Adipose tissue (tissue), 3 donors: Measurements from ENCODE around the gene TAF3. TPM values are rescaled to one million over a fixed set of nuclear protein-coding genes. Genes with fewer than 3 reads are reported as not detected.

Source experiments
- H3K27ac ChIP-seq: one replicate; pipeline ENCODE4 v1.5.1; 2013; ENCODE audit warnings: low read depth, low read length
- WGBS, 3 donors: extraction: QIAGEN DNeasy Blood & Tissue Kit; methylation state at CpG; one replicate each; pipeline ENCODE4 v1.1.7; 2013; 5-methylcytosine and 5-hydroxymethylcytosine counted together
- polyA plus RNA-seq, 3 donors: library from polyadenylated mRNA; stranded (reverse); fragments of 200-250 nt; gene quantifications; one replicate each; pipeline ENCODE4 v1.2.3, GENCODE V29; 2013
- donor health status: healthy with polysubstance abuse.
- donor health status: Bipolar disorder and iron deficiency.
- donor health status: healthy.

Gene TAF3
- polyA plus RNA-seq, 3 donors, result 2.2 to 5.8 (median 3.8) TPM

- 33 to 48% (median 41%) methylated on average over 13 of the region's 13 CpGs for whole genome bisulfite sequencing, 3 donors
- no peak overlapping the region for H3K27ac ChIP-seq
Observed at GRCh38 chr10:8056871-8057331, 238.6 kb downstream of the TAF3 start.

DNA sequence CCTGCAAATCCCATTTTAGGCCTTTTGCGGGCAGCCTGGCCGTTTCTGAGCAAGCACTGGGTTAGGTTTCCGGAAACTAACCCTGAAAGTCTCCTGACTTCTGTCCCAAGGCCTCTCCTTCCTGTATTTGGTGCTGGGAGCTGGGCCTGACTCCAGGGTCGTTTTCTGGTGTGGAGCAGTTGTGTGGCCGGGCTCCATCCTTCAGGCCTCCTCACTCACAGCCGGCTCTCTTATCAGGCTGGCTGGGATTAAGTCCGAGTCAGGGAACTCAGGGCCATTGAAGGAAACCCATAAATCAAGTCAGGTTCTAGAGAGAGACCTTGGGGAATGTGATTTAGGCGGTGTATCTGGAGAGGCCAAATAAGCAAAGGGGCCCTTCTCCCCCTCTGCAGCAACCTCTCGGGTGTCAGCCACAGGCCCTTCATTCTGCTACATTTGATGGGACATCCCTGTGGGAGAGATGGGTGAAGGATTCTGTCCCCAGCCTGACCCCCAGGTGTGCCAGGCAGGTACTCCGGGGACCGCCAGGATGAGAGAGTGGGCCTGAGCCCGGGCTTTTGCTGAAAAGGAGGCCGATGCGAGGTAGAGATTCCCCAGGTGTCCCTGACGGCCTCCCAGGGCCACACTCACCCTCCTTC, 239.4 kb downstream of the TAF3 start:
- no peak overlapping the region for H3K27ac ChIP-seq
- 51 to 67% (median 66%) methylated on average over 15 of the region's 15 CpGs for WGBS, 3 donors

DNA sequence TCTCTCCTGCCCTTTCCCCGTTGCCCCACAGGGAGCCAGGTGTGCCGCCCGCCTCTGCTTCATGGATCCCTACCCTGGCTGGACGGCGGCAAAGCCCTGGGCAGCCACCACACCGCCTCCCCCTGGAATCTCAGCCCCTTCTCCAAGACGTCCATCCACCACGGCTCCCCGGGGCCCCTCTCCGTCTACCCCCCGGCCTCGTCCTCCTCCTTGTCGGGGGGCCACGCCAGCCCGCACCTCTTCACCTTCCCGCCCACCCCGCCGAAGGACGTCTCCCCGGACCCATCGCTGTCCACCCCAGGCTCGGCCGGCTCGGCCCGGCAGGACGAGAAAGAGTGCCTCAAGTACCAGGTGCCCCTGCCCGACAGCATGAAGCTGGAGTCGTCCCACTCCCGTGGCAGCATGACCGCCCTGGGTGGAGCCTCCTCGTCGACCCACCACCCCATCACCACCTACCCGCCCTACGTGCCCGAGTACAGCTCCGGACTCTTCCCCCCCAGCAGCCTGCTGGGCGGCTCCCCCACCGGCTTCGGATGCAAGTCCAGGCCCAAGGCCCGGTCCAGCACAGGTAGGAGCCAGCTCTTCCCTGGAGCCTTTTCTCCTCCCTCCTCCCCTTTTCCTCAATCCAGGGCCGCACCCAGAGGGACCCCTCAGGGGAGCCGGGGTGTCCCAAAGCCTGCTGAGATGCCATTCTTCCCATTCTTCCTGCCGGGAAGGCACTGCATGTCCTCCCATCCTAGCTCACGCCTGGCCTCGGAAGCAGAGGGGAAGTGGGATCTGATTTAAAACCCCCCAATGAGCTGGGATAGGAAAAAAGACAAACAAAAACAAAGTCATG, 240.2 kb downstream of the TAF3 start:
- 32 to 89% (median 81%) methylated on average over 43 to 45 of the region's 45 CpGs for WGBS, 3 donors
- no peak overlapping the region for H3K27ac ChIP-seq

- no peak overlapping the region for H3K27ac ChIP-seq
- WGBS, 3 donors, result 31 to 62% (median 60%) methylated on average over 16 of the region's 16 CpGs
Observed at GRCh38 chr10:8059191-8059936, 241.1 kb downstream of the TAF3 start.

- H3K27ac ChIP-seq, result no peak overlapping the region
Observed at GRCh38 chr10:8060010-8060703, 241.9 kb downstream of the TAF3 start.

GRCh38 chr10:8060704-8061121, 242.4 kb downstream of the TAF3 start:
- H3K27ac ChIP-seq, result no peak overlapping the region
- 37 to 51% (median 45%) methylated on average over 10 of the region's 10 CpGs for WGBS, 3 donors

More at GRCh38 chr10:8060010-8060703, 241.9 kb downstream of the TAF3 start:
- 16 to 29% (median 26%) methylated on average over 15 of the region's 15 CpGs for WGBS, 3 donors

DNA sequence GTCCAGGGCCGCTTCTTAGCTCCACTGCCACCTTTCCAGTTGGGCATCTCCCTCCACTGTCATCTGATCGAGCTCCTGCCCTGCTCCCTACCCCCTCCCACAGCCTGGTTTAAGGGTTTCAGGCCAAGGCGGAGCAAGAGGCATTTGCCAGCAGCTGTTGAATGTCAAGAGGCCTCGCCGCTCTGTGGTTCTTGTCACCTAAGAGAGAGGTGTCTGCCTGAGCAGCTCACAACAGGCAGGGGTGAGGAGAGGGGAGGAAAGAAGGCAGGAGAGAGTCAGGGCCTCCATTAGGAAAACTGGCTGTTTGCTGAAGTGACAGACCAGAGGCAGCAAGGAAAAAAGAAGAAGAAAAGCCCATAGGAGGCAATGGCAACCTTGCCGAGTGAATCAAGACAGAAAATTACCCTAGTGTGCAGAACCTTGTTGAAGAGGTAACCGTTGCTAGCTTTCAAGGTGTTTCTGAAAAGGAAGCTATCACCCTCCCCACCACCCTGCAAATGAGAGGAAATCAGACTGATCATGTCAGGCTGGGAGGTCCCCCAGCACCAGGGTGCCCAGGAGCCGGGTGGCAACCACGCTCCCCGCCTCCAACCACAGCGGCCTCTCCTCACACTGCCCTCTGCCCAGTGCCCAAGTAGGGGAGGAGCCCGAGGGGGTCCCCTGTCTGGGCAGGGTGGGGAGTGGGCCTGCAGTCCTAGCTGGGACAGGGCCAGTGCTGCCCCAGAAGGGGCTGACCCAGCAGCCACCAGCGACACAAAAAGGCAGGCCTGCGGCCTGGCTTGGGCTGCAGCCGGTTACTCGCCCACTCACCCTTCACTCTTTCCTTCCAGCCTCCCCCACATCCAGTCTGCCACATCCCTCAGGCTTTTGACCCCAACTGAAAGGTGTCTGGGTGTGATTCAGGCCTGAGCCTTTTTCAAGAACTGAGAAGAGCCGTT, 243.2 kb downstream of the TAF3 start:
- H3K27ac ChIP-seq, result no peak overlapping the region
- whole genome bisulfite sequencing, 3 donors, result 66 to 72% (median 67%) methylated on average over 16 to 17 of the region's 17 CpGs

- 30 to 84% (median 77%) methylated on average over 15 of the region's 15 CpGs for WGBS, 3 donors
- H3K27ac ChIP-seq, result no peak overlapping the region
Observed at GRCh38 chr10:8063128-8063908, 245.0 kb downstream of the TAF3 start.

GRCh38 chr10:8063935-8064334, 245.6 kb downstream of the TAF3 start:
- H3K27ac ChIP-seq, result no peak overlapping the region

DNA sequence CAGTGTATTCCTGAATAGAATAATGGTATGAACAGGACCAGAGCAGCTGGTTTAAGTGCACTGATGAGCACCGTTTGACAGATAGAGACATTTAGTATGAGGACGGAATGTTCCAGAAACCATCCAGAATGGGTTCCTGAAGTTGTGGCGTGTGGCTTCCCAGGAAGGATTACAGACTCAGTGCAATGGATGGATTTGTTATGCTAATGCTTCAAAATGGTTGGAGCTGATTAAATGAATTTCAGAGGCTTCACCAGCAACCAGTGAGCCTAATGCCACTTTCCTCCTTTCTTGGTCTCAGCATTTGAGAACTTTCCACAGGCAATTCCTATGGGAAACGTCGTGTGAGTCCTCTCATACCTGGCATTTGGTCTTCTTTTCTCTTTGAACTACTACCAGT, 246.1 kb downstream of the TAF3 start:
- H3K27ac ChIP-seq, result no peak overlapping the region
- WGBS, 3 donors, result 46 to 68% (median 60%) methylated on average over 5 of the region's 5 CpGs

More at GRCh38 chr10:8063935-8064334, 245.6 kb downstream of the TAF3 start:
- 24 to 79% (median 74%) methylated on average over 13 of the region's 13 CpGs for WGBS, 3 donors

- no peak overlapping the region for H3K27ac ChIP-seq
- WGBS, 3 donors, result 25 to 39% (median 36%) methylated on average over 2 of the region's 2 CpGs
Observed at GRCh38 chr10:8065651-8066050, 247.3 kb downstream of the TAF3 start.

DNA sequence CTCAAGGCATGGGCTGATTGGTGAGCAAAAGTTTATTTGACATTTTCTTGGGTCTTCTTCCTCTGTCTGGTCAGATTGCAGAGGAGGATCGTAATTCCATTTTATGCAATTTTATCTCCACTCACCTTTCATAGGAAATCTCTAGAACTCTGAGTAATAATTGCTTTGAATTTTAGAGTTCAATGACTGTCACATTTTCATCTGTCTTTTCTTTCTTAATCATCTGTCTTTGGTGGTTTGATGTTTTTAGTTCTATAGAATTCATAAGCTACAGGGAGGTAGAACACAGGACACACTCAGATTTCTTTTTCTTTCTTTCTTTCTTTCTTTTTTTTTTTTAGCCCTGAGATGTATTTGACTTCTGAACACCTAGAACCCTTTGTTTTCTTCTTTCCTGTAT, 247.8 kb downstream of the TAF3 start:
- 46 to 66% (median 55%) methylated on average over 1 of the region's 1 CpG for WGBS, 3 donors
- no peak overlapping the region for H3K27ac ChIP-seq

Other genes with a start within 250 kb of the TAF3 start
- gene ITIH5, start 151.5 kb upstream of the TAF3 start, polyA plus RNA-seq, result 10 to 100 TPM in 2 of 3 donors, 1 to 10 TPM in 1; 7.9 to 82.5 (median 15.9) TPM
- under 1 TPM in 1 of 3 donors, not detected in 2; 0.05 TPM for gene ITIH2, start 115.2 kb upstream of the TAF3 start, polyA plus RNA-seq
- 1 to 10 TPM; 4.0 to 8.1 (median 5.5) TPM for gene KIN, start 30.5 kb upstream of the TAF3 start, polyA plus RNA-seq
- gene ATP5F1C, start 30.3 kb upstream of the TAF3 start, polyA plus RNA-seq, result 100 to 1,000 TPM; 264 to 320 (median 266) TPM
- 1 to 10 TPM in 2 of 3 donors, under 1 TPM in 1; 0.36 to 2.4 (median 1.6) TPM for gene GATA3, start 236.2 kb downstream of the TAF3 start, polyA plus RNA-seq